Stimulated activated CD8-positive, alpha-beta memory T cell treated with anti-CD3 and anti-CD28 coated beads, Interleukin-15, amount 100 ng/mL, for 24 hours (primary cell): ENCODE data around the gene SCUBE3.

Experiments used
- DNase-seq: peaks from one replicate; pipeline ENCODE4 v3.0.0-alpha.2; 2020; ENCODE audit warnings: low read depth

Gene SCUBE3

DNA sequence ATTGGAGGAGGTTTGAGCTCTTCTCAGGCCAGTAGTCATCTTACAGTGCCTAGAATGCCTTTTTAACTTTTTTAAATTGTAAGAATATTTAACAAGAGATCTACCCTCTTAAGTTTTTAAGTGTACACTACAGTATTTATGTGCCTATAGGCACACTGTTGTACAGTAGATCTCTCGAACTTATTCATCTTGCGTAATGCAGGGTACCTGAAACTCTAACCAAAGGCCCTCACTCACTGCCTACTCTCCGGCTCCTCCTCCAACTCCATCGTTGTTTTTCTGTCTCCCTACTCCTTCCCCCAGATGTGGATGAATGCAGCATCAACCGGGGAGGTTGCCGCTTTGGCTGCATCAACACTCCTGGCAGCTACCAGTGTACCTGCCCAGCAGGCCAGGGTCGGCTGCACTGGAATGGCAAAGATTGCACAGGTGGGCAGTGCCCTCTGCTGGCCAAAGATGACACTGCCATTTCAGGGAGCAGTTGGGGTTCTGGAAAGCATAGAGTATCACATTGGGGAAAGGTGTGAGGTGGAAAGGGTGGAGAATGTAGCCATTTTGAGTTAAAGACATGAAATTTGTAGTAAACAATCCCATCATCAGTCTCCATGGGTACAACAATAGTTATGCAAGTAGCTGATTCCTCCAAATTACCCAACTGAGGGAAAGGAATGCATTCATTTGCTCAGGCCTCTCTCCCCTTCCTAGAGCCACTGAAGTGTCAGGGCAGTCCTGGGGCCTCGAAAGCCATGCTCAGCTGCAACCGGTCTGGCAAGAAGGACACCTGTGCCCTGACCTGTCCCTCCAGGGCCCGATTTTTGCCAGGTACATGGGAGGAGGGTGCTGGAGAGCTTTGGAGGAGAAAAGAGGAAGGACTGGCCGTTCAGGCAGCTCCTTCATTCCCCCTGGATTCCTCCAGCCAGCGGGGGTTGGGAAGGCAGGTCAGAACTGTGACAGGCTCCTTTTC, 27.4 kb downstream of the SCUBE3 start:
- peak; percentile 55 for DNase-seq

DNA sequence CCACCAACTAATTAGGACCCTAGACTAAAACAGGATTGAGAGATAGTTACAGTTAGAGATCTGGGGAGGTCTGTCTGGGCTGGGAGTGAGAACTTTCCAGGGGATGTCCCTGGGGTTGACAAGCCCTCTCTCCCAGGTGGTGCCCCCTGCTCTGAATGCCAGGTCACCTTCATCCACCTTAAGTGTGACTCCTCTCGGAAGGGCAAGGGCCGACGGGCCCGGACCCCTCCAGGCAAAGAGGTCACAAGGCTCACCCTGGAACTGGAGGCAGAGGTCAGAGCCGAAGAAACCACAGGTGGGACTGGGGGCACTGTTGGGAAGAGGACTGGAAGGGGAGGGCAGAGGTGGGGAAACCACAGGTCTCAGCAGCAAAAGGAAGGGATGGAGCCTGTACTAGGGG, 28.7 kb downstream of the SCUBE3 start:
- no peak for DNase-seq

DNA sequence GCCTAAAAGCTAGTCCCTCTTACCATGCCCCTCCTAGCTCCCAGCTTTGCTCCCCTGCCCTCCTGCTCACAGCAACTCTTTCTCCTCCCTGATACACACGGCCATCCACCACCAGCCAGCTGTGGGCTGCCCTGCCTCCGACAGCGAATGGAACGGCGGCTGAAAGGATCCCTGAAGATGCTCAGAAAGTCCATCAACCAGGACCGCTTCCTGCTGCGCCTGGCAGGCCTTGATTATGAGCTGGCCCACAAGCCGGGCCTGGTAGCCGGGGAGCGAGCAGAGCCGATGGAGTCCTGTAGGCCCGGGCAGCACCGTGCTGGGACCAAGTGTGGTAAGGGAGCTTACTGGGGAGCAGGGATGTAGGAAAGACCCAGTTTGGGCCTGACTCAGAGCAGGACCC, 29.1 kb downstream of the SCUBE3 start:
- DNase-seq: no peak

DNA sequence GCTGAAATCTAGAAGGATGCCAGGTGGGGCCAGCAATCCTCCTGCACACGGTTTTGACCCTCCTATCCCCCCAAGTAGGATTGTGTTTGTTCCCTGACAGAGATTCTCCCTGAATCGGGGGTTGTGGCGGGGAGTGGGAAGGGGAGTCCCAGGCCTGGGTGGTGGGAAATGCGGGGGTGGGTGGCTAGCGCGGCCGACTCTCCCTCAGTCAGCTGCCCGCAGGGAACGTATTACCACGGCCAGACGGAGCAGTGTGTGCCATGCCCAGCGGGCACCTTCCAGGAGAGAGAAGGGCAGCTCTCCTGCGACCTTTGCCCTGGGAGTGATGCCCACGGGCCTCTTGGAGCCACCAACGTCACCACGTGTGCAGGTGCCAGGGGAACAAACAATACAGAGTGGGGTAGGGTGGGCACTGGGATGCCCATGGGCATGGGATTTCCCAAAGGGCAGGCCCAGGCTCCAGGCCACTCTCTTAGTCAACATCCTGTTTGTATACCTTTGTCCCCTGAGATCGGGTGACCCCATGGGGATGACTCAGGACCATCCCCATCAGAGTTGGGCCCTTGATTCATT, 29.7 kb downstream of the SCUBE3 start:
- DNase-seq: no peak

DNA sequence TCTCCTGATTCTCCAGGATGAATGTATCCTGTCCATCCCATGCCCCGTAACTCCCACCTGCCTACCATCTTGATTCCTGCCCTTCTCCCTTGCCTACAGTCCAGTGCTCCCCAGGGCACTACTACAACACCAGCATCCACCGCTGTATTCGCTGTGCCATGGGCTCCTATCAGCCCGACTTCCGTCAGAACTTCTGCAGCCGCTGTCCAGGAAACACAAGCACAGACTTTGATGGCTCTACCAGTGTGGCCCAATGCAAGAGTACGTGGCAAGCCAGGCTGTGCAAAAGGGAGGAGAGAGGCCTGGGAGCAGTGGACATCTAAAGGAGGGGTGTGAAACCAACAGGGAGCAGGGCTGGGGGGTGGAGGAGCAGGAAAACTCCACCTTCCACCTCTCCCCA, 30.8 kb downstream of the SCUBE3 start:
- DNase-seq: no peak

DNA sequence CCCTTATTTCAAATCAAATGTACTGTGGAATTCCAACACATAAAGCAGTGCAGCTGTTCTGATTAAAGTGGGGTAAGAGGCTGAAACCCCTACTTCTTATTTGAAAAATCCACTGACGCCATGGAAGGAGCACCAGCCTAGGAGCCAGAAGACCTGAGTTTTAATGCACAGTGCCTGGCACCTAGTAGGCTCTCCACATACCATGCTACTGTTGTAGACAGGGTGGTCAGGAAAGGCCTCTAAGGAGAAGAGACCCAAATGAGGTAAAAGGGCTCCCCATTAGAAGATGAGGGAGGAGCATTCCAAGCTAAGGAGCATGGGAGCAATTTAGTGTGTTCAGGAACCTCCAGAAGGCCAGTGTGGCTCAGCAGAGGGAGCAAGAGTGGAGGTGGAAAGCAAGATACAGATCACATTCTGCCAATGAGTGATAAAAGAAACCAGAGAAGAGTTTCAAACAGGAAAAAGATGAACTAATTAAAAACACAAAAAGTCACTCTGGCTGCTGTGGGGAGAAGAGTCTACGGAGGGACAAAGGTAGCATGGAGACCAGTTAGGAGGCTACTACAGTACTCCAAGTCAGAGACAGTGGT, 34.0 kb downstream of the SCUBE3 start:
- DNase-seq: no peak

DNA sequence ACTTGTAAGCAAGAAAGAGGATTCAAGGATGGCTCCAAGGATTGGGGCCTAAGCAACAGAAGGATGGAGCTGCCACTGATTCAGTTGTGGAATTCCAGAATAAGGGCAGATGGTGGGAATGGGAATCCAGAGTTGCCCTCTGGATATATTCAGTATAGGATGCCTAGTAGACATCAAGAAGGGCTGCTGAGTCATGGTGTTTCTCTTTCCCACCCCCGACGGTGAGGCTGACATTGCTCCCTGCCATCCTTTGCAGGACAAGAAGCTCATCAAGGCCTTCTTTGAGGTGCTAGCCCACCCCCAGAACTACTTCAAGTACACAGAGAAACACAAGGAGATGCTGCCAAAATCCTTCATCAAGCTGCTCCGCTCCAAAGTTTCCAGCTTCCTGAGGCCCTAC, 34.5 kb downstream of the SCUBE3 start:
- DNase-seq: no peak

DNA sequence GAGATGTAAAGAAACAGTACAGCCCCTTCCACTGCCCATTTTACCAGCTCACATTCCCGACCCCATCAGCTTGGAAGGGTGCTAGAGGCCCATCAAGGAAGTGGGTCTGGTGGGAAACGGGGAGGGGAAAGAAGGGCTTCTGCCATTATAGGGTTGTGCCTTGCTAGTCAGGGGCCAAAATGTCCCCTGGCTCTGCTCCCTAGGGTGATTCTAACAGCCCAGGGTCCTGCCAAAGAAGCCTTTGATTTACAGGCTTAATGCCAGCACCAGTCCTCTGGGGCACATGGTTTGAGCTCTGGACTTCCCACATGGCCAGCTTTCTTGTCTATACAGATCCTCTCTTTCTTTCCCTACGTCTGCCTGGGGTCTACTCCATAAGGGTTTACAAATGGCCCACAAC, 35.2 kb downstream of the SCUBE3 start:
- DNase-seq: no peak

DNA sequence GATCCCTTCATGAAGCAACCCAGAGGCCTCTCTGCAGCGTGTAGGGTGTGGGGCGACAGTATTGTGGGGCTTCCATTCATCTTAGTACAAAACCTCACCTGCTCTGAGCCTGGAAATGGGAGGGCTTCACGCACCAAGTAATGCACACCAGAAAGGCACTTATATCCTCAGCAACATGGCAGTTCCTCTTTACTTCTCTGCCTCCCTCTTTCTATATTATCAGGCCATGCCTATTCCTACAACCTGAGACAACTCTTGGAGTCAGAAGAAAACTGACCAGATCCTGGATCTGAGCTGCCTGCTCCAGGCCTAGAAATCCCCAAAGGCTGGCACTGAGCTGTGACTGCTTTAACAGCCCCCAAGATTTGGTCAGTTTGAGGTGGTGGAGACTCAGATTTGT, 38.2 kb downstream of the SCUBE3 start:
- DNase-seq: no peak

DNA sequence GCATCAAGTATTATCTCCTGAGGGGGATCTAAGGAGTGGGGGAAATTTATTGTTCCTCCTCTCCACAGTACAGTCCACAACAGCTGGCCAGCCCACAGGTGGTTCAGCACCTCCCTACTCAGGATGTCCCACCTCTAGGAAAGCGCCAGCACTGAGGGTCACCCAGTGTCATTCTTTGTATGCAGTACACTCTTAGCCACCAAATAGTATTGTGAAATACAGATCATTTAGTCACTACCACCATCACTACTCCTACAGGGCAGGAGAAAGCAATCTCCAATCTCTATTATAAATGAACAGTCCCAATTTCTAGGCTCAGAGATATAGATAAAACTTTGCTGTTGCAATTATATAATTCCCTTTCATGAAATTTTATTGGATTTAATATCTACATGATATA, 39.5 kb downstream of the SCUBE3 start:
- no peak for DNase-seq

DNA sequence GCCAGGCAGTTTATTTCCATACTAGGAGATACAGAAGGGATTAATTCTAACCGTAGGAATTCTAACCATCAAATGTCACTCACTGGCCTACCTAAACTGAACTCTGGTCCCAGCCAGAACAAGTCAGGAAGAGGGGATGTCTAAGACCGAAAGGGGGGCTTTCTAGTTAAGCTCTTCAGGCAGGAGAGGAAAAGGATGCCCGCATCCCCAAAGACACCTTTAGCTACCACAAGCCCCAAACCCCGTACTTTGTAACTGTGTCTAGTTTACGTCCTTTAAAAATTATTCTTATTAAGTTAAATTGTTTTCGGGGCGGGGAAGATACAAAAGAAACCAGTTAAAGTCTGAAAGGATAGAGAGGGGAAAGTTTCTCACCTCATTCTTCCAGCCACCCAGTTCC, 44.6 kb downstream of the SCUBE3 start:
- no peak for DNase-seq

DNA sequence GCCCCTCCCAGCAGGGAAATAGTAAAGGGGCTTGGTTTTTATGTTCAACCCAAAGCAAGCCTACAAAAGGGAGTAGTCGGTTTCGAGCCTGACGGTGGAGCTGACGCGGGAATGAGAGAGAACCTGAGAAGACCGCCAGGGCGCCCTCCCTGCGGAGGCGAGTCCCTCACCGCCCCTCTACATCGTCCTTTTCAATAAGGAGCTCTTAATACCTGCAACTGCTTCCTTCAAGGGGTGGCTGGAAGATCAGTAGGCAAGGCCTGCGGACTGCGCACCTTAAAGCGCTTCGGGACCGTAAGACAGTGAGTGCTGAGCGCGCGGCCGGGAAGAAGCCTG, 45.1 kb downstream of the SCUBE3 start:
- peak; percentile 13 for DNase-seq

DNA sequence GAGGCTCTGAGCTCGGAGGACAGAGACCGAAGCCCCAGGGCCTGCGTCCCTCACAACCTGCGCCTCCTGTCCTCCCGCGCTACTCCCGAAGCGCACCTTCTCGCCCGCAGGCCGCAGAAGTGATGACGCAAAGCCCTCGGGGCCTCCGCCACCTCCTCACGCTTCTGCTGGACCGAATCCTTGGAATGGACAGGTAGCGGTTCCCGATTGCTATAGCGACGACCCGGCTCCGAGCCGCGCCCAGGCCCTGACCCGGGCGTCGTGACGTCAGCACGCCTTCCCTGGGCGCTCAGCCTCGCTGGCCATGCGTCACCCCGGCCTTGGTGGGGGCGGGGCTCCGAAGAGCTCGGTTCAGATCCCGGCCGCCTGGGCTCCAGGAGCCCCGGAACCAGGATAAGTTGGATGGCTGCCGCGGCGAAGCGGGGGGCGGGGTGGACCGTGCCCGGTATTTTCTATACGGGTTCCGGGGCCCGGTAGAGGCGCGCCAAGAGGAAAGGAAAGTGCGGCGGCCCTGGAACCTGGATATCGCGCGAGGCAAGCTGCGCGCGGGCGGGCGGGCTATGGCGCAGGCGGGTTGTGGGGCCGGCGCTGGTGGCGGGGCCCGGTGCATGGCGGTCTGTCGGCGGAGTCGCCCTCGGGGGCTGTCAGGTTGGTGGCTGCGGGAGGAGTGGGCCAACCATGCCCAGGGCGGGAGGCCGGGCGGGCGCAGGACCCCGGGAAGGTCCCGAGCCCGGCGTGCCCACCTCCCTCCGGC, 45.6 kb downstream of the SCUBE3 start, which contains the start of gene ZNF76:
TSS of gene ZNF76 (plus strand) at position 542 of the 754 bp plus-strand sequence. CDS start 21,417 bp downstream, outside the sequence.
- DNase-seq: peak; percentile 78

DNA sequence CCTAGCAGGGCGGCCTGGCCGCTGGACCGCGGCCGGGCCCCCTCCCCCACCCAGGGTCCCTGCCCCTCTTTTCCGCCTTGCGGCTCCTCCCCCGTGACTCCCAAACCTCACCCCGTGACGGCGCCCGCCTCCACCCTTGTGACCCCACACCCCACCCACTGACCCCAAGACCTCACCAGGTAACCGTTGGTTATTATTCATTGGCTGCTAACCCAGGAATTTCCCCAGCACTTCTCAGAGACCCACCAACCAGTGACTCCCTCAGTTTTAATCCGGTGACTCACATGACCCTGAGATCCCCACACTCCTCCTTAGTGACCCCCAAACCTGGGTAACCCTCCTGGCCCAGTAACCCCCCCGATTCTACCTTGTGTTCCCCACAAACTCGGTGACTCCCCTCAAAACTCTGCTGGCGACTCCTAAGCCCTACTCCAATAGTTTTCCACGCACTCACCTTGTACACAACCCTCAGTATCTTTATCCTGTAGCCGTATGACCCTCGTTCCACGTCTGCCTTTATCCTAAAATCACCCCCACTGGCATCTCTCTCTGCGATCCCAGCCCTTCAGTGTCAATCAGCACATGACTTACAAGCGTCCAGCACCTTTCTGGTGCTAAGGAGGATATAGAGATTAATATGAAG, 46.3 kb downstream of the SCUBE3 start:
- peak; percentile 29 for DNase-seq

DNA sequence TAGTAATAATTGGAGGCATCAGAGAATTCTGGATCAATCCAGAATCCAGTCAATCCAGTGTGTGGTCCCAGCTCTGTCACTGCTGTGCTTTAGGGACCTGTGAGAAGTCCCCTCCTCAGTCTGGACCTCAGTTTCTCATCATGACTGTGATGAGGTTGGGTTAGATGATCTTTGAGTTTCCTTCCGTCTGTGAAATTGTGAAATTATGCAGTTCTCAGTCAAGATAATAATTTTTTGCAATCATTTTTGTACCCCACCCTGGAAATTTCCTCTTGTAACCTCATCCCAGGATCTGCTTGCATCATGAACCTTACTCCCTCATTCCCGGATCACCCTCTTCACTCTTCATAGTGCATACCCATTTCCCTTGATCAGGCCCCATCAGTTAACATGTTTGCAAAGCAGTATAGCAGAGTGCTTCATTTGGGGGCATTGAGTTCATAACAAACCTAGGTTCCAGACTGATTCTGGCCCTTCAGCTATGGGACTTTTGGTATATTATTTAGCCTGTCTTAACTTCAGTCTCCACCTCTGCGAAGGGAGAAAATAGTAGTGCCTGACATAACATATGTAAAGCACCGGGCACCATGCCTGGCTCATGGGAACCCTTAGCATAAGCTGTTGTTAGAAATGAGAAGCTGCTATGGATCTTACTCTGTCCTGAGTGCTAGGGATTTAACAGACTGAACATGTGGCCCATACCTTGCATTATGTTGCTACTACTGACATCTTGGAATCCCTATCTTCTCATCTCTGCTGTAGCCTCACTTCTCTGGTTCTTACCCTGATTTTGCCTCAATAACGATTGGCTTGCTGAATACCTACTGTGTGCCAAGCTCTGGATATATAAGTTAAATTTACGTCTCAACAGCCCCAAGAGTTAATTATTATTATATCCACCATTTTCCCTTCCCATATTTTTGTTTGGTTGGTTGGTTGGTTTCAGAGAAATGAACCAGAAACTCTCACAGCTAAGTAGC, 47.1 kb downstream of the SCUBE3 start:
- no peak for DNase-seq

DNA sequence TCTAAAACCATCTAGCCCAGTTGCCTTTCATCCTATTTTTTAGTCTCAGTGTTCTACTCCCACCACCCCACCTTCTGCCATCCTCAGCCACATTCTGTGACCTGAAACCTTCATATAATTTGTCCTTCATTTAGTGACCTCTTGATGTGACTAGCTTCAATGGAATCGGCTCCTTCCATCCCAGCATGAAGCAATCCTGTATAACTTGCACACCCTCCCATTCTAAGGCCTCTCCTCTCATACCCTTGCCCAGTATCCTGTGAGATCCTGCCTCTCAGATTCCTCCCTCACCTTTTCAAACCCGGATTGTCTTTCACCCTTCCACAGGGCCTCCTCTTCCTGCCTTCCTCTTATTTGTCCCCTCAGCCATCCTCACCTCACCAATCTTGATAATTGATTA, 48.8 kb downstream of the SCUBE3 start:
- no peak for DNase-seq

DNA sequence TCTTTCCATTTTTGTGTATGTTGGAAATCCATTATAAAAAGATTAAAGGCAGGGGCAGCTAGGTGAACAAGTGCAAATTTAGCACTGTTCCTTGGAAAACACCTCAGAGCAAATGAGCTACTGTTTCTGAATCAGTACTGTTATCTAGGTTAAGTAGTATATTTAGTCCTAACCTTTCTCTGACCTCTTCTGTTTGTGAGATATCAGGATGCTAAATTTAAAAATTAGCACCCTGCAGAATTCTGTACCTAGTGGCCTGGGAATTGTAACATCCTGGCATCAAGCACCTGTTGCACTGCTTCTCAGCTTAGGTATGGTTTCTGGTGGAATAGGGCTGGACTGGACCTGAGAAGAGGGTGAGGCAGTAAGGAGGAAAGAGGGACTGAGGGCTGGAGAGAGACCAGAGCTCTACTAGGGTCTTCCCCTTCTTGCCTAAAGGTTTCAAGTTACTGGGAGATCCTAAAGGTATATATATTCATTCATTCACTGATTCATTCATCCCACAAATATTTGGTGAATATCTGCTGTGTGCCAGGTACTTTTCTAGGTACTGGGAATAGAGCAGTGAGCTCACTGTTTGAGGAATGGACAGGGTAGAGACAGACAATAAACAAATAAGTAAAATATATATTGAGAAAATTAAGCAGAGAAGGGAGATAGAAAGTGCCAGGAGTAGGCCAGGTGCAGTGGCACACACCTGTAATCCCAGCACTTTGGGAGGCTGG, 51.0 kb downstream of the SCUBE3 start:
- DNase-seq: no peak

DNA sequence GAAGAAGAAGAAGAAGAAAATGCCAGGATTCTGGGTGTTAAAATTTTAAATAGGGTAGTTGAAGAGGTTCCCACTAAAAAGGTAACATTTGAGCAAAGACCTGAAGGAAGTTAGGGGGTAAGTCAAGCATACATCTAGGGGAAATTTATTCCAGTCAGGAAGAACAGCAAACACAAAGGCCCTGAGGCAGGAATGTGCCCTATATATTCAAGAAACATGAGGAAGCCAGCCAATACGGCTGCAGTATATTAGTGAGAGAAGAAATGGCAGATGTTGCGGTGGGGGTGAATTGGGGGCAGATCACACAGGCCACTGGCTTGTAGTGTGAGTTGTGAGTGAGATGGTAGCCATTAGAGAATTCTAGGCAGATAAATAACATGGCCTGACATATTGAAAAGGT, 51.8 kb downstream of the SCUBE3 start:
- no peak for DNase-seq

DNA sequence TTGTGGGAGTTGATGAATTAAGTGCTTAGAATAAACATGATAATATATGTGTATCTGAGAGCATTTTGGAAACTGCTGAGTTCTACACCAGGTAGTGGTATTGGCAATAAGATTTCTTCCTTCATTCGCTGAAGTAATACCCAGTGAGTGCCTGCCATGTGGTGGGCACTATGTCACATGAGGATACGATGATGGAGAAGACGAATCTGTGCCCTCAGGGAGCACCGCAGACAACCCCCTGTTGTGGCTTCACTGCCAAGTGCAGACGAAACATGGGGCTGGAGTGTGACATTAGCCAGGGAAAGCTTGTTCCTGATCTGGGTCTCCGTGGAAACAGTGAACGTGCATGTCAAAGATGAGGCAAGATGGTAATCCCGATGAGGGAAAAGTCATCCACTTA, 53.7 kb downstream of the SCUBE3 start:
- DNase-seq: no peak

DNA sequence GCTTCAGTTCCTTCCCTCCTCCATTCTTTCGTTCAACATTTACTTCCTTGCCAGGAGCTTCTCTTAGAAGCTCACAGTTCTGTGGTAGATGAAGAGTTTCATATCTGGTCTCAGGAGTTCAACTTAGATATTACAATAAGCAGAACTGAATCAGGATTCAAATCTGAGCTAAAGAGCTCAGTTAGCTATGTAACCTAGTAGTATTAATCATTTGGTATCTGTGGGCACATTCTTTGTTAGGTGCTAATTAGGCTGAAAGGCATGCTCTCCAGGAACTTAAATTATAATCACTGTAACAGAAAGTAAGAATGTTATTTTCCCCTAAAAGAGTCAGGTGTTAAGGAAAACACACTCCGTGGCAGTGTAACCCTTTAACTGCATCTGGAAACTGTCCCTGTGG, 54.1 kb downstream of the SCUBE3 start:
- no peak for DNase-seq
